ENCODE measurements around the gene SH3RF1.

Gene SH3RF1

DNA sequence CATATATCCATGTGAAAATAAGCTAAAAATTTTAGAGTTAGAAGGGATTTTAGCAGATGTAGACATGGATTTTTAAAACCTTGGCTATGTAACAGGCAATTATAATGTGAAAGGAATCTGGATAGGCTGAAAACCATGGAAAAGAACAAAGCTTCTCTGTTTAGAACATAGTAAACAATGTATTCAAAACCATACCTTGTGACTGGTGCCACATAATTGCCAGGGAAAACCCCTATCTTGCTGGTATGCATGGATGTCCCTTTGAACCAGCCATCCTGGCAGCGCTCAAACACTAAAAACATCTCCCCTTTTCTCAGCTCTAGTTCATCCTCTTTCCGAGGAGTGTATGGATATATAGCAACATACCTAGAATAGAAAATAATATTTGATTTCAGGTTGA, 150.1 kb downstream of the SH3RF1 start:
- no peaks in the 10 kb centered on the region for H3K9me3 ChIP-seq
- no peak overlapping the region for H3K4me3 ChIP-seq
- peaks cover 17% of the 10 kb centered on the region for H3K36me3 ChIP-seq (replicated peaks)
- in situ Hi-C loops (cut with MboI; ENCODE audit: low sequenced_read_pairs) = no loop called here
- peaks cover 27% of the 10 kb centered on the region for H3K4me1 ChIP-seq
- no peak for DNase-seq (ENCODE audit: low spot score in 2 of 2)
- no peaks in the 10 kb centered on the region for H3K27me3 ChIP-seq (ENCODE audit: low read depth)

DNA sequence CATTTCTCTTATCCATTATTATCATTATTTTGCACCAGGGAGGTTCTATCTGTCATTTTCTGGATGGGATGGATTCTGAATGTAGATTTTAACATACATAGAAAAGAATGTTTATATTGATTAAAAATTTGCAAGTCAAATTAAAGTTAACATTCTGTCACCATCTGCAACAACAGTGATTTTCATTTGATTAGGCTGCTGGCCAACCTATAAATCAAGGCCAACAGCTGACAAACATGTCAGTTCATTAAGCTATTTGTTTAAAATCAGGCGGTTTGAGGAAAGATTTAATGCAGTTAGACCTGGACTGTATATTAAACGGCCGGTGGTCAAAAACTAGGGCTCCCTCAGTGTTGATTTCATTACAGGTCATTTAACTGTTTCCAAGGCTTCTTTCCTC, 151.2 kb downstream of the SH3RF1 start:
- in situ Hi-C loops (cut with MboI; ENCODE audit: low sequenced_read_pairs) = no loop called here
- DNase-seq (ENCODE audit: low spot score in 2 of 2) = no peak
- no peaks in the 10 kb centered on the region for H3K27me3 ChIP-seq (ENCODE audit: low read depth)
- H3K36me3 ChIP-seq (replicated peaks) = peaks cover 21% of the 10 kb centered on the region
- H3K4me3 ChIP-seq = no peak overlapping the region
- H3K4me1 ChIP-seq = peaks cover 27% of the 10 kb centered on the region
- no peaks in the 10 kb centered on the region for H3K9me3 ChIP-seq

DNA sequence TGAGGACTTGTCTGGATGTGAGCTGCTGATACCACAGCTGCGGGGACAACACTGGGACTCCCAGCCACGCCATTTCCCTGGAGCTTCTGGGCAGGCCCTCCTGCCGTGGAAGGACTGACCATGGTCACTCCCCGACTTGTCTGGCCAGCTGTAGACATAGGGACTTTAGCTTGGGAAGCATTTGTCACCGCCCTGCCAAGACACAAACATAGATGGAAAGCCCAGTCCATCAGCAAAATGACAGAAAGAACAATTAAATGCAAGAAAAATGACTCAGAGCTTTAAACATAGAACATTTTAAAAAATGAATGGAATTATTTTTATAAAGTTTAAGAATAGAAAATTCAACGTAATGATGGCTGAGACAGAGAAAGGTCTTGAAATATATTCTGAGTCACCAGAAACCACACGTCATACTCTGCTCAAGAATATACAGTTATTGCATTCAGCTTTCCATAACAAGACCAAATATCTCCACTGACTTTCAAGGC, 153.1 kb downstream of the SH3RF1 start:
- in situ Hi-C loops (cut with MboI; ENCODE audit: low sequenced_read_pairs) = no loop called here
- peaks cover 21% of the 10 kb centered on the region for H3K36me3 ChIP-seq (replicated peaks)

DNA sequence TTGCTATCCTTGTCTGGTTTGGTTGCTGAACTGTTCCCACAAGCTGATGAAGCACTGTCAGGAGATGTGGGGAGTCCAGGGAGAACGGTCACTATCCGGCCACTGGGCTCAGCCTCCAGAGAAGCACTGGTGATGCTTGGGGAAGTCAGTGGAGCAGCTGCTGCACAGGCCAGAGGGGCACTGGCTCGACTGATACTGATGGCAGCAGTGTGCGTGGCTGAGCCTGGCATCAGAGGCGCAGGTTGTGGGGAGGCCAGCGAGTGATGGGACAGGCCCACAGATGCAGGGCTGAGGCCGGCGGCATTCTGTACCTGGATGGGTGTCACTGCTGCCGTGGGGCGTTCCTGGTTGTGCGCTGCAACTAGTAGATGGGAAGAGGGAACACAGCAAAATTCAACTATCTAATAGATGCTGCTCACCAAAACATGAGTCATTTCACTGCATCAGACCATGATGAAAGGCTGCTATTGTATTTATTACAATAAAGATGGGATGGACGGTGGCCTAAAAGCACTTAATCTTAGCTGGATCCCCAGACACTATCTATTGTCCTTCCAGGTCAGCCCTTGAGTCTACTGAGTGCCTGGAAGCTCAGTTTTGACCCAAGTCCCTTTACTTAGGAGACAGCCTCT, 154.4 kb downstream of the SH3RF1 start:
- in situ Hi-C loops (cut with MboI; ENCODE audit: low sequenced_read_pairs) = no loop called here
- Histone ChIP-seq H3K36me3 (replicated peaks) (peaks cover 15% of the 10 kb centered on the region), H3K4me1 (peaks cover 21% of the 10 kb centered on the region), H3K4me3 (no peak overlapping the region), H3K27me3 (ENCODE audit: low read depth) (no peaks in the 10 kb centered on the region), H3K9me3 (no peaks in the 10 kb centered on the region)
- DNase-seq (ENCODE audit: low spot score in 2 of 2) = no peak

More for the DNA sequence above, 153.1 kb downstream of the SH3RF1 start:
- no peaks in the 10 kb centered on the region for H3K9me3 ChIP-seq
- no peak for DNase-seq (ENCODE audit: low spot score in 2 of 2)
- peaks cover 25% of the 10 kb centered on the region for H3K4me1 ChIP-seq
- no peaks in the 10 kb centered on the region for H3K27me3 ChIP-seq (ENCODE audit: low read depth)
- H3K4me3 ChIP-seq = no peak overlapping the region

DNA sequence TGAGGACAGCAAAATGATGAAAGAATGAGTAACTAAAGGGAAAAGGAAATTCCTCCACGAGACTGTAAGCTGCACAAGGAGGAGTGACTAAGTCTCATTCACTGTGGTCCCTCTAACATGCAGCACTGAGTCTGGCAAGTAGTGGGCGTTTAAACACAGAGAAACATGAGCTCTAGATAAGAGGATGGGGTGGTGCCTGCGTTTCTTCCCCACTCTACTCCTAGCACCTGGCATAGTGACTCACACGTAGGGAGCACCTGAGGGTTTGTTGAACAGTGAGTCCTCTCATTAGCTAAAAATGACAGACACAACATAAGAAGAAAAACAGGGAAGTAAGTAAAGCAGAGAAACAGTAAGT, 154.9 kb downstream of the SH3RF1 start:
- DNase-seq (ENCODE audit: low spot score in 2 of 2) = no peak
- no peaks in the 10 kb centered on the region for H3K27me3 ChIP-seq (ENCODE audit: low read depth)
- peaks cover 19% of the 10 kb centered on the region for H3K4me1 ChIP-seq
- H3K4me3 ChIP-seq = no peak overlapping the region
- peaks cover 15% of the 10 kb centered on the region for H3K36me3 ChIP-seq (replicated peaks)
- H3K9me3 ChIP-seq = no peaks in the 10 kb centered on the region
- in situ Hi-C loops (cut with MboI; ENCODE audit: low sequenced_read_pairs) = no loop called here

DNA sequence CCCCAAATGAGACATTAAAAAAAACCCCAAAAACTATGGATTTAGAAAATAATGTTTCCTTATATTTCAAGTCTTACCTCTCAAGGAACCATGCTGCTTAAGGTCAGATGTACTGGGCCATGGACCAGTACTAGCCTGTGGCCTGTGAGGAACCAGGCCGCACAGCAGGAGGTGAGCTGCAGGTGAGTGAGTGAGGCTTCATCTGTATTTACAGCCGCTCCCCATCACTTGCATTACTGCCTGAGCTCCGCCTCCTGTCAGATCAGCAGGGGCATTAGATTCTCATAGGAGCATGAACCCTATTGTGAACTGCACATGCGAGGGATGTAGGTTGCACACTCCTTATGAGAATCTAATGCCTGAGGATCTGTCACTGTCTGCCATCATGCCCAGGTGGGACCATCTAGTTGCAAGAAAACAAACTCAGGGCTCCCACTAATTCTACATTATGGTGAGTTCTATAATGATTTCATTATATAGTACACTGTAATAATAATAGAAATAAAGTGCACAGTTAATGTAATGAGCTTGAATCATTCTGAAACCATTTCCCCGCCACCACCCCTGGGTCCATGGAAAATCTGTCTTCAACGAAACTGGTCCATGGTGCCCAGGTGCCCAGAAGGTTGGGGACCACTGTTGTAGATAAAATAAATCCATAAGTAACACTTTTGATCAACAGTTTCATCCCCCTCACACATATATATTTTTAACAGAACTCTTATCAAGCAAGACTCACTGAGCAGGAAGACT, 155.4 kb downstream of the SH3RF1 start:
- in situ Hi-C loops (cut with MboI; ENCODE audit: low sequenced_read_pairs) = no loop called here
- Histone ChIP-seq H3K4me3 (no peak overlapping the region), H3K4me1 (peaks cover 14% of the 10 kb centered on the region), H3K27me3 (ENCODE audit: low read depth) (no peaks in the 10 kb centered on the region), H3K9me3 (no peaks in the 10 kb centered on the region), H3K36me3 (replicated peaks) (peaks cover 15% of the 10 kb centered on the region)
- no peak for DNase-seq (ENCODE audit: low spot score in 2 of 2)

DNA sequence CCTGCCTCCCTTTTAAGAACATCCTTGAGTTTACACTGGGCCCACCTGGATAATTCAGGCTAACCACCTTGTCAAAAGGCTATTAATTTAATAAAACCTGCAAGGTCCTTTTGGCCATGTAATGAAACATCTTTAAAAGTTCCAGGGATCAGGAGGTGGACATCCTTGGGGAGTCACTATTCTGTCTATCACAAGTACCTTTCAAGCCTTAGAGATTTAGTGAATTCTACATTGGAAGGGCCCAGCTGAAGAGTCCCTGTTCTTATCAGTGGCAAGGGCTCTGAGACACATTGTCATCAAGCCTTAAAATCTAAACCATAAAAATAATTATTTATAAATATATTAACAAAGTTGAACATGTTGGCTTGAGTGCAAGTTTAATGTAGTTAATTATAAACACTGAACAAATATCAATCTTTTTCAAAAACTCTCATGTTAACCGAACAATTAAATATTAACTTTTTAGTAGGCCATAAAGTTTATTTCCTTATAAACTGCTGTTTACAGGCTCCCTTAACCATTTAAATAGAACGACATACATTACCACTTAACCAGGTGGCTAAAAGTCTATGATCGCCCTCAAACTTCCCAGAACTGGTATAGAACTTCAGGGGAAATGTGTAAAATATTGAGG, 156.3 kb downstream of the SH3RF1 start:
- no peaks in the 10 kb centered on the region for H3K27me3 ChIP-seq (ENCODE audit: low read depth)
- in situ Hi-C loops (cut with MboI; ENCODE audit: low sequenced_read_pairs) = no loop called here
- no peaks in the 10 kb centered on the region for H3K9me3 ChIP-seq
- no peak overlapping the region for H3K4me3 ChIP-seq
- peaks cover 8% of the 10 kb centered on the region for H3K4me1 ChIP-seq
- H3K36me3 ChIP-seq (replicated peaks) = peaks cover 15% of the 10 kb centered on the region
- DNase-seq (ENCODE audit: low spot score in 2 of 2) = no peak

DNA sequence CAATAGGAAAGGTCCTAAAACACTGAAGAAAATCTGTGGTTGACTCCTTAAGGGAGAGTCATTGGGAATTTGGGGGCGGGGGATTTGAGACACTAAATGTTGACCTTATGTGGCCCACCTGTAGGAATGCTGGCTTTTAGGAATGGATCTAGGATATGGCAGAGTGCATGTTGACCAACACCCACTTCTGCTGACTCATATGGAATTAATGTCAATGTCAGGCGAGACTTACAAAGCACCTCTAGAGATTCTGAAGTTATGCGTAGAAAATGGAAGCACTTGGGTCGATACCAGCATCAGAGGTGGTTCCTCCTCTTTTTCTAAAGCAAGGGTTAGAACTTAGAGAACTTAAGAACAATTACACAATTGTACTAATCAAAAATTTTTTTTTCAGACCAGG, 160.1 kb downstream of the SH3RF1 start:
- H3K4me1 ChIP-seq = peaks cover 5% of the 10 kb centered on the region; the same call in 1 of the 2 replicates
- DNase-seq (ENCODE audit: low spot score in 2 of 2) = no peak
- no peak overlapping the region for H3K4me3 ChIP-seq
- in situ Hi-C loops (cut with MboI; ENCODE audit: low sequenced_read_pairs) = no loop called here
- no peaks in the 10 kb centered on the region for H3K27me3 ChIP-seq (ENCODE audit: low read depth)
- no peaks in the 10 kb centered on the region for H3K9me3 ChIP-seq
- peaks cover 4% of the 10 kb centered on the region; the same call in 1 of the 2 replicates for H3K36me3 ChIP-seq (replicated peaks)

DNA sequence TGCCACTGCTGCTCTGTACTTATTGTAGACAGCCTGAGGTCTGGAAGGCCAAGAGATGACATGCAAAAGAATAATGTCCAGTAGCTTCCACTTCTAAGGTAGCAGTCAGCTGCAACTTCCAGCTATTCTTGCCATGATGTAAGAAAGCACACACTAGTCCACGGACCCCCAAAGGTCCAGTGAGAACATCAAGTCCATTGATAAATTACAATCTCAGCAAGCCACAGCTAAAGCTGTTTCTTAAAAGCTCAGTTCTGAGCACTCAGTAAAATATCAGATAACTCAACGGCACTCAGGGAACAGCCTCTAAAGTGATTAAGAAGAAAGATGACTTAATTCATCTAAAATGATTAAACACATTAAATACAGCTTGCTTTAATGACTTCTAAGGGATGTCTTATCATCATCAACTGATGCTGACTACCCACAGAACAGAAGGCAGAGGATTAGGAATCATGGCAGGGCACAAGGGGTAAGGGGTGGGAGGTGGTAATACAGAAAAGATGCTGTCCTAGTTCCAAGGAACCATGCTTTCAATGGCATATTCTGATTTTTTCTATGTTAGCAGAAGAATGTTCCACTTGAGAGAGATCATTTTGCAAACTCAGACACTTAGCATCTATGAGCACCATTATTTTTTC, 161.6 kb downstream of the SH3RF1 start:
- in situ Hi-C loops (cut with MboI; ENCODE audit: low sequenced_read_pairs) = no loop called here
- H3K9me3 ChIP-seq = no peaks in the 10 kb centered on the region
- H3K27me3 ChIP-seq (ENCODE audit: low read depth) = no peaks in the 10 kb centered on the region
- DNase-seq (ENCODE audit: low spot score in 2 of 2) = no peak
- peaks cover 5% of the 10 kb centered on the region; the same call in 1 of the 2 replicates for H3K4me1 ChIP-seq
- H3K36me3 ChIP-seq (replicated peaks) = no peaks in the 10 kb centered on the region
- no peak overlapping the region for H3K4me3 ChIP-seq

DNA sequence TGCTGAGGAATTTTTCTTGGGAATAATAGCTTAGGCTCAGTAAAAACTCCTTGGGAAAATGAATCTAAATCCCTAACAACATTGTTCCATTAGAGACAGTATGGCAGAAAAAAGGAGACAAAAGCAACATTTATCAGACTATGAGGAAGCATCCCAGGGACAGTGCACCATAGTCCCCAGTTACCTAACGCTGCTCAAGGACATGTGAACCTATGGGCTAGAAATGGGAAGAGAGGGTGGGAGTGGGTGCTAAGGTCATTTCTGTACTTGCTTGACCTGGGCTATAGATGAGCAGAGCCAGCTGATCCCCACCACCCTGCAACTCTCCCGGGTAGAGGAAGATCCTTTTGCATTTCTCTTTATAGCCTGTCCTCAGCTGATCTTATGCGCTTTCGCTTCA, 162.5 kb downstream of the SH3RF1 start:
- no peak for DNase-seq (ENCODE audit: low spot score in 2 of 2)
- Histone ChIP-seq H3K9me3 (no peaks in the 10 kb centered on the region), H3K27me3 (ENCODE audit: low read depth) (no peaks in the 10 kb centered on the region), H3K4me3 (no peak overlapping the region), H3K4me1 (peaks cover 5% of the 10 kb centered on the region; the same call in 1 of the 2 replicates), H3K36me3 (replicated peaks) (no peaks in the 10 kb centered on the region)
- in situ Hi-C loops (cut with MboI; ENCODE audit: low sequenced_read_pairs) = no loop called here

DNA sequence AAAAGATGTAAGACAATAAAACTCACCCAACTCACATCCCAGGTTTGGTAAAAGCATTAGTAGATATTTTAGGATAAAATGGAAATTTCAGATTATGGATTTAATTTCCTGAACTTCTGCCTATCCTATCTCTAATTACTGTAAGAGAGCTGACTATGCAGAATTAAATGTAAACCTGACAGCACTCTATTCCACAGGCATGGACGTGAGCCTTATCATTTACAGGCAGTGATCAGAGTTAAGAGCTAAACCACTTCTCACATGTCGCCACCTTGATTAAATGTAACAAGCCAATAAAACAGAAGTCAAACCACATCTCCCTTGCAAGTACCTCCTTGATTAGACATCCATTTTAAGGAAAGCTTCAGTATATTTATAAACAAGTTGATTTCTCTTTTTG, 163.2 kb downstream of the SH3RF1 start:
- H3K4me1 ChIP-seq = 0 out of 2 replicates have a peak, but pooled peaks cover 2% of the 10 kb centered on the region
- H3K27me3 ChIP-seq (ENCODE audit: low read depth) = no peaks in the 10 kb centered on the region
- H3K9me3 ChIP-seq = no peaks in the 10 kb centered on the region
- no peaks in the 10 kb centered on the region for H3K36me3 ChIP-seq (replicated peaks)
- no peak for DNase-seq (ENCODE audit: low spot score in 2 of 2)
- no peak overlapping the region for H3K4me3 ChIP-seq
- in situ Hi-C loops (cut with MboI; ENCODE audit: low sequenced_read_pairs) = no loop called here

DNA sequence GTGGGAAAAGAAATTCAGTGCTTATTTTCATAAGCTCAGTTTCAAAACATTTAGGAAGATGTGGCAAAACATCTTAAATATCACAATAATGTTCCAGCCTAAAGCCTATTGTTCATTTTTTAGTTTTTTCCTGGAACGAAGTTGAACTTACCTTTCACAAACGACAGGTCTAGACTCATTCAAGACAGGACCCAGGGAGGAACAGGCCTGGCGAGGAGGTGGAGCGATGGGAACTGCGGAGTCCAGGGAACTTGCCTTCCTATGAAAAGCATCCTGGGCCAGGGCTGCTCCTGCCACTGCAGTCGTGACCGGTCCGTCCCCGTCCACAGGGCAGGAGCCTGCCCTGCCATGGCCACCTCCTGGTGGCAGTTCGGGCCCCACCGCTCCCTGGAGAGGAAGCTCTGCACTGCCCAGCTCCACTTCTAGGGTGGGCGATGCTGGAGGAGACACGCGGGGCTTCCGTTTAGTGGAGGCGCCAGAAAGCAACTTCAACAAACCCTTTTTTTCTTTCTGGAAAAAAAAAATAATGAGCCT, 164.0 kb downstream of the SH3RF1 start:
- Histone ChIP-seq H3K9me3 (no peaks in the 10 kb centered on the region), H3K4me1 (no peaks in the 10 kb centered on the region), H3K27me3 (ENCODE audit: low read depth) (no peaks in the 10 kb centered on the region), H3K36me3 (replicated peaks) (no peaks in the 10 kb centered on the region), H3K4me3 (no peak overlapping the region)
- in situ Hi-C loops (cut with MboI; ENCODE audit: low sequenced_read_pairs) = no loop called here
- DNase-seq (ENCODE audit: low spot score in 2 of 2) = no peak

DNA sequence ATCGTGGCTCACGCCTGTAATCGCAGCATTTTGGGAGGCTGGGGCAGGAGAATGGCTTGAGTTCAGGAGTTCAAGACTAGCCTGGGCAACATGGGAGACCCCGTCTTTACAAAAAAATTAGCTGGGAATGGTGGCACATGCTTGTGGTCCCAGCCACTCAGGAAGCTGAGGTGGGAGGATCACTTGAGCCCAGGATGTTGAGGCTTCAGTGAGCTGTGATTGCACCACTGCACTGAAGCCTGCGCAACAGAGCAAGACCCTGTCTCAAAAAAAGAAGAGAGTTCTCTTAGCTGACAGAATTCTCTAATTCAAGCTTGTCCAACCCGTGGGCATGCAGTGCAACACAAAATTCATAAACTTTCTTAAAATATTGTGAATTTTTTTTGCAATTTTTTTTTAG, 165.1 kb downstream of the SH3RF1 start:
- no peaks in the 10 kb centered on the region for H3K36me3 ChIP-seq (replicated peaks)
- H3K4me3 ChIP-seq = no peak overlapping the region
- peaks cover 5% of the 10 kb centered on the region for H3K4me1 ChIP-seq
- in situ Hi-C loops (cut with MboI; ENCODE audit: low sequenced_read_pairs) = no loop called here
- H3K27me3 ChIP-seq (ENCODE audit: low read depth) = no peaks in the 10 kb centered on the region
- no peaks in the 10 kb centered on the region for H3K9me3 ChIP-seq
- no peak for DNase-seq (ENCODE audit: low spot score in 2 of 2)

All from HAP-1 (cell line).